T-helper 22 cell (primary cell): Measurements from ENCODE around the gene CELF4.

Experiments used
- DNase-seq: peaks from one replicate; pipeline ENCODE4 v3.0.0-alpha.2; 2020; ENCODE audit warnings: low read depth

CELF4 gene

GRCh38 chr18:37412333-37412732, 153.3 kb downstream of the CELF4 start:
- no peak for DNase-seq

- DNase-seq: no peak
These were observed 155.7 kb downstream of the CELF4 start for GRCh38 chr18:37409878-37410277.

- no peak for DNase-seq
These were observed 156.8 kb downstream of the CELF4 start for GRCh38 chr18:37408676-37409265.

- no peak for DNase-seq
These were observed 158.0 kb downstream of the CELF4 start for GRCh38 chr18:37407571-37407970.

GRCh38 chr18:37405772-37406171, 159.8 kb downstream of the CELF4 start:
- DNase-seq: no peak

- DNase-seq: no peak
These were observed 160.4 kb downstream of the CELF4 start for GRCh38 chr18:37405229-37405628.

GRCh38 chr18:37403788-37404187, 161.8 kb downstream of the CELF4 start:
- DNase-seq: no peak

- DNase-seq: no peak
These were observed 162.4 kb downstream of the CELF4 start for GRCh38 chr18:37403100-37403781.

- no peak for DNase-seq
These were observed 162.9 kb downstream of the CELF4 start for GRCh38 chr18:37402735-37403099.

GRCh38 chr18:37400802-37401201, 164.8 kb downstream of the CELF4 start:
- DNase-seq: no peak

- DNase-seq: no peak
These were observed 167.2 kb downstream of the CELF4 start for GRCh38 chr18:37398248-37398920.

GRCh38 chr18:37397814-37398213, 167.8 kb downstream of the CELF4 start:
- DNase-seq: no peak

- no peak for DNase-seq
These were observed 168.5 kb downstream of the CELF4 start for GRCh38 chr18:37396971-37397720.

- DNase-seq: no peak
These were observed 170.0 kb downstream of the CELF4 start for GRCh38 chr18:37395631-37396030.

GRCh38 chr18:37395138-37395537, 170.5 kb downstream of the CELF4 start:
- no peak for DNase-seq

- DNase-seq: no peak
These were observed 171.0 kb downstream of the CELF4 start for GRCh38 chr18:37394610-37394965.

GRCh38 chr18:37393945-37394609, 171.5 kb downstream of the CELF4 start:
- no peak for DNase-seq

GRCh38 chr18:37393221-37393827, 172.3 kb downstream of the CELF4 start:
- DNase-seq: no peak

- no peak for DNase-seq
These were observed 172.9 kb downstream of the CELF4 start for GRCh38 chr18:37392648-37393047.

- DNase-seq: no peak
These were observed 173.7 kb downstream of the CELF4 start for GRCh38 chr18:37391698-37392548.

GRCh38 chr18:37391156-37391555, 174.4 kb downstream of the CELF4 start:
- no peak for DNase-seq
